AG04450 (cell line): Measurements from ENCODE around the gene MED13L. TPM values are rescaled to one million over a fixed set of nuclear protein-coding genes. Genes with fewer than 3 reads are reported as not detected.

Source experiments
- CTCF ChIA-PET: fragments of 300-600, 350-600 bp; formaldehyde crosslinking; extraction: SDS; loops from one replicate; lab custom pipeline; 2022; ENCODE audit warnings: antibody characterized with exemption, inconsistent platforms; lab: Charles Lee
- POLR2A ChIA-PET: fragments of 350-600 bp; formaldehyde crosslinking; extraction: SDS; loops from one replicate; lab custom pipeline; 2021; ENCODE audit warnings: antibody characterized with exemption, inconsistent platforms; lab: Yijun Ruan, JAX
- DNase-seq: peaks from one replicate; pipeline ENCODE4 v3.0.0-alpha.2; 2011; ENCODE audit warnings: low read depth, low spot score
- H3K27ac ChIP-seq: one replicate; pipeline ENCODE4 v1.5.1; 2012; ENCODE audit warnings: low read depth, low read length, control low read depth
- H3K27me3 ChIP-seq: one replicate; pipeline ENCODE4 v1.6.0; 2012; ENCODE audit warnings: low read length; ENCODE audit not compliant: control insufficient read depth, insufficient read depth
- H3K4me3 ChIP-seq: 2 replicates; pipeline ENCODE4 v1.5.1; 2011; ENCODE audit warnings: mild to moderate bottlenecking, low read depth, low read length, control low read depth
- H3K9me3 ChIP-seq: 2 replicates; pipeline ENCODE4 v1.5.1; 2012; ENCODE audit warnings: low read length; ENCODE audit not compliant: control insufficient read depth, insufficient read depth
- polyA plus RNA-seq: library from polyadenylated mRNA; depleted of rRNA; stranded (reverse); fragments of >200 nt; gene quantifications from 2 replicates; pipeline ENCODE4 v1.2.3, GENCODE V29; 2011
- TF ChIP-seq, protein P1 (sequence below): IDR thresholded peaks from 2 replicates; pipeline ENCODE4 v1.5.1; 2011; ENCODE audit warnings: low read depth, low read length, control low read depth, inconsistent platforms

Gene MED13L
- polyA plus RNA-seq, 1 experiment, result 56.2 TPM

DNA sequence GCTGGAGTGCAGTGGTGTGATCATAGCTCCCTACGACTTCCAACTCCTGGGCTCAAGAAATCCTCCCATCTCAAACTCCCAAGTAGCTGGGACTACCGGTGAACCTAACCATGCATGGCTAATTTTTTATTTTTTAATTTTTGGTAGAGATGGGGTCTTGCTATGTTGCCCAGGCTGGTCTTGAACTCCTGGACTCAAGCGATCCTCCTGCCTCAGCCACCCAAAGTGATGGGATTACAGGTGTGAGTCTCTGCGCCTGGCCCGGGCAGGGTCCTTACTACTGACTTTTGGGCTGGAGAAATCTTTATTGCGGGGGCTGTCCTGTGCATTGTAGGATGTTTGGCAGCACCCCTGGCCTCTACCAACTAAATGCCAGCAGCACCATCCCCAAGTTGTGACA, 44.4 kb upstream of the MED13L start:
- ChIA-PET CTCF (no interaction called here), POLR2A (no interaction called here)
- no peak overlapping the region for H3K4me3 ChIP-seq
- H3K27ac ChIP-seq, result no peak overlapping the region
- H3K9me3 ChIP-seq, result no peaks in the 10 kb centered on the region; the same call in none of the 2 replicates
- TF ChIP-seq, protein P1, sequence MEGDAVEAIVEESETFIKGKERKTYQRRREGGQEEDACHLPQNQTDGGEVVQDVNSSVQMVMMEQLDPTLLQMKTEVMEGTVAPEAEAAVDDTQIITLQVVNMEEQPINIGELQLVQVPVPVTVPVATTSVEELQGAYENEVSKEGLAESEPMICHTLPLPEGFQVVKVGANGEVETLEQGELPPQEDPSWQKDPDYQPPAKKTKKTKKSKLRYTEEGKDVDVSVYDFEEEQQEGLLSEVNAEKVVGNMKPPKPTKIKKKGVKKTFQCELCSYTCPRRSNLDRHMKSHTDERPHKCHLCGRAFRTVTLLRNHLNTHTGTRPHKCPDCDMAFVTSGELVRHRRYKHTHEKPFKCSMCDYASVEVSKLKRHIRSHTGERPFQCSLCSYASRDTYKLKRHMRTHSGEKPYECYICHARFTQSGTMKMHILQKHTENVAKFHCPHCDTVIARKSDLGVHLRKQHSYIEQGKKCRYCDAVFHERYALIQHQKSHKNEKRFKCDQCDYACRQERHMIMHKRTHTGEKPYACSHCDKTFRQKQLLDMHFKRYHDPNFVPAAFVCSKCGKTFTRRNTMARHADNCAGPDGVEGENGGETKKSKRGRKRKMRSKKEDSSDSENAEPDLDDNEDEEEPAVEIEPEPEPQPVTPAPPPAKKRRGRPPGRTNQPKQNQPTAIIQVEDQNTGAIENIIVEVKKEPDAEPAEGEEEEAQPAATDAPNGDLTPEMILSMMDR, result no peak
- no peak for DNase-seq
- H3K27me3 ChIP-seq, result no peaks in the 10 kb centered on the region

- ChIA-PET POLR2A (no interaction called here), CTCF (no interaction called here)
- no peaks in the 10 kb centered on the region; the same call in none of the 2 replicates for H3K9me3 ChIP-seq
- DNase-seq, result no peak
- peak overlapping the region; percentile 77 for H3K27ac ChIP-seq
- TF ChIP-seq, protein P1, result no peak
- H3K4me3 ChIP-seq, result no peak overlapping the region
- no peaks in the 10 kb centered on the region for H3K27me3 ChIP-seq
These were observed 43.3 kb upstream of the MED13L start for GRCh38 chr12:116320791-116321217.

- TF ChIP-seq, protein P1, result no peak
- no peaks in the 10 kb centered on the region; the same call in none of the 2 replicates for H3K9me3 ChIP-seq
- H3K4me3 ChIP-seq, result peak overlapping the region; percentile 32
- POLR2A ChIA-PET, result interaction anchor here (0.7 kb wide), 1 partner anchor 541 kb away, joined by 4 read pairs; no protein-coding TSS in a partner anchor
- H3K27ac ChIP-seq, result peak overlapping the region; percentile 77
- peak; percentile 81 for DNase-seq
- H3K27me3 ChIP-seq, result no peaks in the 10 kb centered on the region
- CTCF ChIA-PET, result interaction anchor here (0.7 kb wide), 1 partner anchor 116 kb away, joined by 3 read pairs; no protein-coding TSS in a partner anchor
These were observed 42.6 kb upstream of the MED13L start for GRCh38 chr12:116319898-116320621.

DNA sequence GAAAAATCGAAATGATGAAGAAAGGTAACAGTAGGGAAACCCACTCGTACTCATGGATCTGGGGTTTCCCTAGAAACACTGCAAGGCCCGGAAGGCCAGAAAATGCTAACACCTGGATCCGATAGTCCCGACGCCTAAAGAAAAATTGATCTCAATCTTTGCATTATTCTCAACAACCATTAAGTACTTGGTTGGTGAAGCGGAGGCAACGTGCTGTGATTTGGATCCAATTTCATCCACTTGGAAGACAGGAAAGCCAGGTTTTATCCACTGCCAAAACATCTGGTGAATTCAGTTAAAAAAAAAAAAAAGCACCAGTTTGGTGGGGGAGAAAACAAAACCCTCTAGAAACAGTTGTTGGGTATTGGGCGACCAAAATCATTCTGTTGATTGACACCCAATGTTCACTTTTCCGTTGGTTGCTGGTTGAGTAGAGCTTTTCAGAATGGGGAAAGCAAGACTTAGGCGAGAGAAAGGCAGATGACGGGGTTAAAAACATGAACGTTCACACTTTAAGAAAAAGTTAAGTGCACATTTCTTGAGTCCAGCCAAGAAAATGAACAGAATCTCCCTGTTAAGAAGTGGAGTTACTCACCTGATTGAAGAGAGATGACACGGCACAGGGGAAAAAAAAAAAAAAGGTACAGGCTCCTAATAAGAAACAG, 41.9 kb upstream of the MED13L start:
- Histone ChIP-seq H3K27ac (peak overlapping the region; percentile 68), H3K9me3 (no peaks in the 10 kb centered on the region; the same call in none of the 2 replicates), H3K4me3 (peak overlapping the region; percentile 18; the same call in 1 of the 2 replicates), H3K27me3 (no peaks in the 10 kb centered on the region)
- ChIA-PET POLR2A (interaction anchor here (0.7 kb wide), 1 partner anchor 542 kb away, joined by 4 read pairs; no protein-coding TSS in a partner anchor), CTCF (interaction anchor here (0.7 kb wide), 1 partner anchor 115 kb away, joined by 3 read pairs; no protein-coding TSS in a partner anchor)
- DNase-seq, result no peak
- TF ChIP-seq, protein P1, result no peak
